A549 (cell line): ENCODE data around the gene PNRC2. TPM values are rescaled to one million over a fixed set of nuclear protein-coding genes. Genes with fewer than 3 reads are reported as not detected.

Experiments
- ATAC-seq, 2 experiments: fragments of 200-7000 bp in 1 of 2; fragments of >200 bp in 1 of 2; cut with Nextera tagmentation in 1 of 2; cut with Tn5 transposase in 1 of 2; 3 replicates each; pipeline versions ENCODE4 v1.8.0 to v1.9.1; 2018 to 2020; ENCODE audit warnings: mild to moderate bottlenecking in 1 of 2, moderate library complexity in 1 of 2
- CTCF ChIA-PET: fragments of 300-600 bp; sonication (Branson Sonifier 250); formaldehyde crosslinking; extraction: SDS; loops from one replicate; lab custom pipeline; 2021; ENCODE audit warnings: antibody characterized with exemption, inconsistent platforms; lab: Yijun Ruan, JAX
- POLR2A ChIA-PET: fragments of 350-600 bp; formaldehyde crosslinking; extraction: SDS; loops from one replicate; lab custom pipeline; 2021; ENCODE audit warnings: antibody characterized with exemption, inconsistent platforms; lab: Yijun Ruan, JAX
- DNase-seq, 2 experiments: peaks; one replicate each; pipeline versions ENCODE4 v3.0.0 to v3.0.0-alpha.2; 2011 to 2016; ENCODE audit warnings: low read depth in 1 of 2, low spot score in 1 of 2
- FAIRE-seq: peaks from 2 replicates; lab custom pipeline; 2011; peaks lifted over from hg19 to GRCh38; lab: Jason Lieb, UNC
- H3K27ac ChIP-seq, 2 experiments: fragments of >200 bp; sonication (Bioruptor Twin); formaldehyde crosslinking; 3 replicates each; pipeline ENCODE4 v1.5.1; 2016 to 2017
- H3K4me1 ChIP-seq: fragments of >200 bp; sonication (Bioruptor Twin); formaldehyde crosslinking; 3 replicates; pipeline ENCODE4 v1.6.1; 2016
- H3K4me2 ChIP-seq: fragments of >200 bp; sonication (Bioruptor Twin); formaldehyde crosslinking; 3 replicates; pipeline ENCODE4 v1.6.1; 2016
- H3K4me3 ChIP-seq: fragments of >200 bp; sonication (Bioruptor Twin); formaldehyde crosslinking; 3 replicates; pipeline ENCODE4 v1.5.1; 2016
- H3K9me3 ChIP-seq: fragments of >200 bp; sonication (Bioruptor Twin); formaldehyde crosslinking; 3 replicates; pipeline ENCODE4 v1.6.1; 2016
- BHLHE40 ChIP-seq: IDR thresholded peaks from 2 replicates; pipeline ENCODE4 v1.6.1; 2012; ENCODE audit warnings: low read depth, low read length, inconsistent platforms
- CBX8 ChIP-seq: fragments of 200-600 bp; sonication (generic); IDR thresholded peaks from 2 replicates; pipeline ENCODE4 v1.6.1; 2016
- CEBPB ChIP-seq, 2 experiments: fragments of >200 bp in 1 of 2; sonication (Bioruptor Twin) in 1 of 2; formaldehyde crosslinking in 1 of 2; IDR thresholded peaks; 2 replicates each; pipeline ENCODE4 v1.6.1; 2012 to 2016
- CHD2 ChIP-seq: fragments of 150-350 bp; IDR thresholded peaks from 2 replicates; pipeline ENCODE4 v1.6.1; 2014; ENCODE audit warnings: low read length; ENCODE audit not compliant: partially characterized antibody
- EHF ChIP-seq: fragments of 250-450 bp; sonication (Bioruptor Pico); IDR thresholded peaks from 2 replicates; pipeline ENCODE4 v1.5.0; 2020; ENCODE audit warnings: mild to moderate bottlenecking
- EHMT2 ChIP-seq: fragments of 200-600 bp; sonication (generic); IDR thresholded peaks from 2 replicates; pipeline ENCODE4 v1.6.1; 2016; ENCODE audit warnings: antibody characterized with exemption, low read depth, mild to moderate bottlenecking, moderate library complexity
- ESRRA ChIP-seq: fragments of 150-350 bp; IDR thresholded peaks from 2 replicates; pipeline ENCODE4 v1.6.1; 2014; ENCODE audit warnings: mild to moderate bottlenecking, low read length, borderline replicate concordance
- FOSB ChIP-seq: fragments of 250-450 bp; sonication (Bioruptor Pico); IDR thresholded peaks from 2 replicates; pipeline ENCODE4 v1.5.0; 2020; ENCODE audit warnings: mild to moderate bottlenecking, moderate library complexity
- FOSL2 ChIP-seq, 2 experiments: fragments of 450-650 bp in 1 of 2; fragments of >200 bp in 1 of 2; sonication (Bioruptor Twin) in 1 of 2; formaldehyde crosslinking; IDR thresholded peaks; 2 replicates each; pipeline versions ENCODE4 v1.5.0 to v1.6.1; 2016 to 2020; ENCODE audit warnings: mild to moderate bottlenecking in 1 of 2, moderate library complexity in 1 of 2
- FOXS1 ChIP-seq: fragments of 250-450 bp; sonication (Bioruptor Pico); IDR thresholded peaks from 2 replicates; pipeline ENCODE4 v1.5.0; 2020; ENCODE audit warnings: mild to moderate bottlenecking, moderate library complexity
- HDAC2 ChIP-seq: fragments of 200-600 bp; sonication (generic); IDR thresholded peaks from 2 replicates; pipeline ENCODE4 v1.6.1; 2016
- HEYL ChIP-seq: fragments of 250-450 bp; sonication (Bioruptor Pico); IDR thresholded peaks from 2 replicates; pipeline ENCODE4 v1.8.0; 2021; ENCODE audit warnings: mild to moderate bottlenecking, moderate library complexity
- HOXA7 ChIP-seq: fragments of 250-450 bp; sonication (Bioruptor Pico); IDR thresholded peaks from 2 replicates; pipeline ENCODE4 v1.5.0; 2020; ENCODE audit warnings: mild to moderate bottlenecking, moderate library complexity
- HOXB5 ChIP-seq: fragments of 250-450 bp; sonication (Bioruptor Pico); IDR thresholded peaks from 2 replicates; pipeline ENCODE4 v1.5.0; 2020; ENCODE audit warnings: mild to moderate bottlenecking, moderate library complexity
- JUN ChIP-seq, 2 experiments: fragments of >200 bp; sonication (Bioruptor Twin); formaldehyde crosslinking; IDR thresholded peaks; 2 replicates in 1 of 2; 3 replicates in 1 of 2; pipeline ENCODE4 v1.6.1; 2016 to 2017
- JUNB ChIP-seq: fragments of >200 bp; sonication (Bioruptor Twin); formaldehyde crosslinking; IDR thresholded peaks from 2 replicates; pipeline ENCODE4 v1.6.1; 2016
- MAFK ChIP-seq: fragments of 450-650 bp; IDR thresholded peaks from 2 replicates; pipeline ENCODE4 v1.6.1; 2014; ENCODE audit not compliant: partially characterized antibody
- MAZ ChIP-seq: fragments of 150-350 bp; IDR thresholded peaks from 2 replicates; pipeline ENCODE4 v1.6.1; 2014; ENCODE audit warnings: antibody characterized with exemption, low read depth, low read length, borderline replicate concordance
- MYC ChIP-seq: IDR thresholded peaks from 2 replicates; pipeline ENCODE4 v1.6.1; 2012; ENCODE audit warnings: mild to moderate bottlenecking, inconsistent platforms, low read length, improper control_type of control experiment, borderline replicate concordance
- NFE2L2 ChIP-seq: fragments of 150-350 bp; conservative IDR thresholded peaks from 2 replicates; pipeline ENCODE4 v1.6.1; 2014; ENCODE audit warnings: low read length
- NR3C1 ChIP-seq: fragments of >200 bp; sonication (Bioruptor Twin); formaldehyde crosslinking; IDR thresholded peaks from 3 replicates; pipeline ENCODE4 v1.6.1; 2017
- PHF8 ChIP-seq: fragments of 200-600 bp; sonication (generic); IDR thresholded peaks from 2 replicates; pipeline ENCODE4 v1.6.1; 2016; ENCODE audit warnings: low read depth, mild to moderate bottlenecking, antibody characterized with exemption, moderate library complexity, borderline replicate concordance
- POLR2AphosphoS2 ChIP-seq: conservative IDR thresholded peaks from 2 replicates; pipeline ENCODE4 v1.6.1; 2012; ENCODE audit warnings: low read length, improper control_type of control experiment, inconsistent platforms
- TP53 ChIP-seq: fragments of 250-450 bp; sonication (Bioruptor Pico); IDR thresholded peaks from 2 replicates; pipeline ENCODE4 v1.5.0; 2021; ENCODE audit warnings: mild to moderate bottlenecking, moderate library complexity
- ZFP36 ChIP-seq: fragments of 450-650 bp; IDR thresholded peaks from 2 replicates; pipeline ENCODE4 v1.6.1; 2014; ENCODE audit warnings: borderline replicate concordance; ENCODE audit not compliant: partially characterized antibody
- ZNF302 ChIP-seq: fragments of 250-450 bp; sonication (Bioruptor Pico); IDR thresholded peaks from 2 replicates; pipeline ENCODE4 v1.9.0; 2021; ENCODE audit warnings: inconsistent platforms, mild to moderate bottlenecking, moderate library complexity
- WGBS: methylation state at CpG from one replicate; pipeline ENCODE4 v1.1.6; 2017; ENCODE audit errors: missing lambda C conversion rate; 5-methylcytosine and 5-hydroxymethylcytosine counted together
- polyA plus RNA-seq, 4 experiments: library from polyadenylated mRNA; depleted of rRNA in 3 of 4; stranded (reverse); fragments of >200 nt; fragmentation: RNase III in 1 of 4; extraction: RNeasy Plus Mini Kit Qiagen cat#74134 plus additional on column Dnase treatment in 1 of 4; gene quantifications; 2 replicates in 3 of 4; 3 replicates in 1 of 4; pipeline ENCODE4 v1.2.3, GENCODE V29; 2011 to 2017
- TF ChIP-seq, protein P1 (sequence below): IDR thresholded peaks from 2 replicates; pipeline ENCODE4 v1.6.1; 2012
- TF ChIP-seq, protein P2 (sequence below): fragments of 450-650 bp; IDR thresholded peaks from 2 replicates; pipeline ENCODE4 v1.6.1; 2014; ENCODE audit warnings: antibody characterized with exemption
- TF ChIP-seq, protein P3 (sequence below): fragments of >200 bp; sonication (Bioruptor Twin); formaldehyde crosslinking; IDR thresholded peaks from 2 replicates; pipeline ENCODE4 v1.6.1; 2016
- TF ChIP-seq, protein P4 (sequence below): fragments of 200-600 bp; sonication (generic); IDR thresholded peaks from 2 replicates; pipeline ENCODE4 v1.6.1; 2016; ENCODE audit warnings: antibody characterized with exemption, mild to moderate bottlenecking, moderate library complexity

Gene PNRC2
- polyA plus RNA-seq, 2 of the 4 experiments (the other 2 are of a cell fraction), result 36.1 to 106 TPM

DNA sequence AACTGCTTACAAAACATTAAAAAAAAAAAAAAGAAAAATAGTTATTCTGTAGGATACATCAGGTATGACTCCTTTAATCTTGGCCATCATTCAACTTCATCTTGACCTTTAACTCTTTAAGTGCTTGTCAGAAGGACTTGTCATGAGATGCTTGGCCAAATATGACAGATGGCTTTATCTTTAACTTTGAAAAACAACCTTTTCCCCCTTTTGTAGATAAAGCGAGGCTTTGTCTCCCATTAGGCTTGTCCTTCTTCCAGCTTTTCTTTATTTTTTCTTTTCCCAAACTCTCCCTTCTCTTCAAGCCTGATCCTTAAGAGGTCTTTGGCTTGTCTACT is 18.2 kb downstream of the PNRC2 start (continued):
- TF ChIP-seq MAFK (no peak), HOXB5 (CRISPR knock-in tag) (no peak), FOXS1 (no peak), EHF (CRISPR knock-in tag) (no peak)
- TF ChIP-seq, protein P1, sequence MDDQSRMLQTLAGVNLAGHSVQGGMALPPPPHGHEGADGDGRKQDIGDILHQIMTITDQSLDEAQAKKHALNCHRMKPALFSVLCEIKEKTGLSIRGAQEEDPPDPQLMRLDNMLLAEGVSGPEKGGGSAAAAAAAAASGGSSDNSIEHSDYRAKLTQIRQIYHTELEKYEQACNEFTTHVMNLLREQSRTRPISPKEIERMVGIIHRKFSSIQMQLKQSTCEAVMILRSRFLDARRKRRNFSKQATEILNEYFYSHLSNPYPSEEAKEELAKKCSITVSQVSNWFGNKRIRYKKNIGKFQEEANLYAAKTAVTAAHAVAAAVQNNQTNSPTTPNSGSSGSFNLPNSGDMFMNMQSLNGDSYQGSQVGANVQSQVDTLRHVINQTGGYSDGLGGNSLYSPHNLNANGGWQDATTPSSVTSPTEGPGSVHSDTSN, result no peak
- TF ChIP-seq, all 56 proteins: peak for 0

DNA sequence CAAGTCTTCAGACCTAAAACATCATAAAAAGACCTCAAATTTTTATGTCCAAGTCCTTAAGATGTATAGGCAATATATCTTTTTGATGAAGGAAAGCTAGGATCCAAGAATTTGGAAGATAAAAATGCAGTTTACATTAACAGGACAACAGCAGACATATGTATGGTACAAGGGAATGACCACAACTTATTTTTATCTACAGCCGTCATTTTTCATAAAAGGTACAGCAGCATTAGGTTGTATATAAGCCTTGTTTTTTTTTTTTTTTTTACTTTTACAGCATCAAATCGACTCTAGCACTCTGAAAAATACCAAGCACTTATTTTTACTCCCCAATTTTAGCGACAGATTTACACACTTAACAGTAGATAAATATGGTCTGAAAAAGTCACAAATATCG is 19.2 kb downstream of the PNRC2 start:
- no peak for ATAC-seq
- POLR2A ChIA-PET, result interaction anchor here (1.0 kb wide), 1 partner anchor 44 kb away, joined by 3 read pairs; no protein-coding TSS in a partner anchor
- Histone ChIP-seq H3K4me2 (peak overlapping the region; percentile 77), H3K27ac (peak overlapping the region; percentile 21 to 98; a peak in 5 of 6 replicates), H3K9me3 (no peaks in the 10 kb centered on the region), H3K4me3 (peak overlapping the region; percentile 97), H3K4me1 (peaks cover 42% of the 10 kb centered on the region)
- FAIRE-seq, result no peak
- WGBS, result 1% methylated on average over 4 of the region's 4 CpGs
- TF ChIP-seq MAFK (no peak), NR3C1 (no peak), CEBPB (IDR thresholded peaks at IDR 0.05) (no peak), PHF8 (no peak), TP53 (CRISPR knock-in tag) (no peak), ZFP36 (no peak), NFE2L2 (no peak), CBX8 (no peak), HEYL (CRISPR knock-in tag) (no peak), BHLHE40 (no peak)
- TF ChIP-seq, protein P2, sequence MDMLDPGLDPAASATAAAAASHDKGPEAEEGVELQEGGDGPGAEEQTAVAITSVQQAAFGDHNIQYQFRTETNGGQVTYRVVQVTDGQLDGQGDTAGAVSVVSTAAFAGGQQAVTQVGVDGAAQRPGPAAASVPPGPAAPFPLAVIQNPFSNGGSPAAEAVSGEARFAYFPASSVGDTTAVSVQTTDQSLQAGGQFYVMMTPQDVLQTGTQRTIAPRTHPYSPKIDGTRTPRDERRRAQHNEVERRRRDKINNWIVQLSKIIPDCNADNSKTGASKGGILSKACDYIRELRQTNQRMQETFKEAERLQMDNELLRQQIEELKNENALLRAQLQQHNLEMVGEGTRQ, result no peak
- TF ChIP-seq, protein P3, sequence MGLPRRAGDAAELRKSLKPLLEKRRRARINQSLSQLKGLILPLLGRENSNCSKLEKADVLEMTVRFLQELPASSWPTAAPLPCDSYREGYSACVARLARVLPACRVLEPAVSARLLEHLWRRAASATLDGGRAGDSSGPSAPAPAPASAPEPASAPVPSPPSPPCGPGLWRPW, result no peak
- DNase-seq, result no peak
- CTCF ChIA-PET, result interaction anchor here (1.9 kb wide), 1 partner anchor 64 kb away, joined by 7 read pairs; no protein-coding TSS in a partner anchor

DNA sequence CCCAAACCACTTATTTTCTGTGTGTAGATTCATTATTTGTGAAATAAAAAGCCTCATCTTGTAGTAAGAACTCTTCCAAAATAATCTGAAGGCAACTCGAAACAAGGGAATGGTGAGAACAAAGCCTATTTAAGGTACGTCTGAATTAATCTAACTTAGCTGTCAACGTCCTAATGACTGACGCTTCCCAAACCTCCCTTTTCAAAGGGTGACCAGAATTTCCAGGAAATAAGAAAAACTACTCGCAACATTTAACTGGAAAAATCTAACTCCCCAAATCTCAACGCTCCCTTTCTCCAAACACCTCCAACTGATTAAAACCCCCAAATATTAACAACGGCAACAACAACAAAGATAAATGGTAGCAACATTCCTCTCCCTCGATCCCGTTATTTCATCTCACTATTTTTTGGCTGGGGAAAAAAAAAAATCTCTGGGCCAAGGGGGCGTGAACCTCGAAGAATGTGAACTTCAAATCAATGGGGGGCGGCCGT is 19.8 kb downstream of the PNRC2 start:
- peak overlapping the region; percentile 98 to 100 for H3K27ac ChIP-seq
- CTCF ChIA-PET, result interaction anchor here (1.4 to 1.9 kb wide), 3 partner anchors 42 to 63 kb away, joined by 5 to 7 read pairs (median 5); no protein-coding TSS in a partner anchor
- WGBS, result under 1% methylated on average over 13 of the region's 13 CpGs
- DNase-seq (no peak), FAIRE-seq (no peak), ATAC-seq (no peak; a peak in 1 of 6 replicates)
- H3K4me3 ChIP-seq, result peak overlapping the region; percentile 97
- H3K4me1 ChIP-seq, result peaks cover 48% of the 10 kb centered on the region
- no peak for TF ChIP-seq MYC
- no peak for TF ChIP-seq MAZ
- no peak for TF ChIP-seq EHF (CRISPR knock-in tag)
- TF ChIP-seq FOSL2 (IDR thresholded peaks at IDR 0.05), result no peak
- TF ChIP-seq FOSL2 (CRISPR knock-in tag; IDR thresholded peaks at IDR 0.05), result no peak
- no peak for TF ChIP-seq BHLHE40
- no peak for TF ChIP-seq HOXA7
- no peak for TF ChIP-seq POLR2AphosphoS2
- no peak for TF ChIP-seq ESRRA
- TF ChIP-seq JUN (IDR thresholded peaks at IDR 0.05), result no peak
- TF ChIP-seq, protein P4, sequence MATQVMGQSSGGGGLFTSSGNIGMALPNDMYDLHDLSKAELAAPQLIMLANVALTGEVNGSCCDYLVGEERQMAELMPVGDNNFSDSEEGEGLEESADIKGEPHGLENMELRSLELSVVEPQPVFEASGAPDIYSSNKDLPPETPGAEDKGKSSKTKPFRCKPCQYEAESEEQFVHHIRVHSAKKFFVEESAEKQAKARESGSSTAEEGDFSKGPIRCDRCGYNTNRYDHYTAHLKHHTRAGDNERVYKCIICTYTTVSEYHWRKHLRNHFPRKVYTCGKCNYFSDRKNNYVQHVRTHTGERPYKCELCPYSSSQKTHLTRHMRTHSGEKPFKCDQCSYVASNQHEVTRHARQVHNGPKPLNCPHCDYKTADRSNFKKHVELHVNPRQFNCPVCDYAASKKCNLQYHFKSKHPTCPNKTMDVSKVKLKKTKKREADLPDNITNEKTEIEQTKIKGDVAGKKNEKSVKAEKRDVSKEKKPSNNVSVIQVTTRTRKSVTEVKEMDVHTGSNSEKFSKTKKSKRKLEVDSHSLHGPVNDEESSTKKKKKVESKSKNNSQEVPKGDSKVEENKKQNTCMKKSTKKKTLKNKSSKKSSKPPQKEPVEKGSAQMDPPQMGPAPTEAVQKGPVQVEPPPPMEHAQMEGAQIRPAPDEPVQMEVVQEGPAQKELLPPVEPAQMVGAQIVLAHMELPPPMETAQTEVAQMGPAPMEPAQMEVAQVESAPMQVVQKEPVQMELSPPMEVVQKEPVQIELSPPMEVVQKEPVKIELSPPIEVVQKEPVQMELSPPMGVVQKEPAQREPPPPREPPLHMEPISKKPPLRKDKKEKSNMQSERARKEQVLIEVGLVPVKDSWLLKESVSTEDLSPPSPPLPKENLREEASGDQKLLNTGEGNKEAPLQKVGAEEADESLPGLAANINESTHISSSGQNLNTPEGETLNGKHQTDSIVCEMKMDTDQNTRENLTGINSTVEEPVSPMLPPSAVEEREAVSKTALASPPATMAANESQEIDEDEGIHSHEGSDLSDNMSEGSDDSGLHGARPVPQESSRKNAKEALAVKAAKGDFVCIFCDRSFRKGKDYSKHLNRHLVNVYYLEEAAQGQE, result no peak
- no peak for TF ChIP-seq ZNF302 (CRISPR knock-in tag)
- TF ChIP-seq HDAC2, result no peak
- TF ChIP-seq CHD2, result no peak
- TF ChIP-seq FOSB (CRISPR knock-in tag), result no peak
- TF ChIP-seq, protein P1, result no peak
- no peak for TF ChIP-seq JUNB
- TF ChIP-seq EHMT2, result no peak
- H3K4me2 ChIP-seq, result peak overlapping the region; percentile 77
- POLR2A ChIA-PET, result interaction anchor here (1.0 to 1.5 kb wide), 7 partner anchors 19 to 67 kb away, joined by 3 to 13 read pairs (median 7); no protein-coding TSS in a partner anchor
- H3K9me3 ChIP-seq, result no peaks in the 10 kb centered on the region
